HG02973 (cell line): Measurements from ENCODE around the gene JARID2.

ENCODE experiments used
- ATAC-seq: cut with Tn5 transposase; IDR thresholded peaks from one replicate; pipeline ENCODE4 v1.9.1; 2021; ENCODE audit warnings: moderate library complexity; ENCODE audit not compliant: unreplicated experiment

JARID2 gene

DNA sequence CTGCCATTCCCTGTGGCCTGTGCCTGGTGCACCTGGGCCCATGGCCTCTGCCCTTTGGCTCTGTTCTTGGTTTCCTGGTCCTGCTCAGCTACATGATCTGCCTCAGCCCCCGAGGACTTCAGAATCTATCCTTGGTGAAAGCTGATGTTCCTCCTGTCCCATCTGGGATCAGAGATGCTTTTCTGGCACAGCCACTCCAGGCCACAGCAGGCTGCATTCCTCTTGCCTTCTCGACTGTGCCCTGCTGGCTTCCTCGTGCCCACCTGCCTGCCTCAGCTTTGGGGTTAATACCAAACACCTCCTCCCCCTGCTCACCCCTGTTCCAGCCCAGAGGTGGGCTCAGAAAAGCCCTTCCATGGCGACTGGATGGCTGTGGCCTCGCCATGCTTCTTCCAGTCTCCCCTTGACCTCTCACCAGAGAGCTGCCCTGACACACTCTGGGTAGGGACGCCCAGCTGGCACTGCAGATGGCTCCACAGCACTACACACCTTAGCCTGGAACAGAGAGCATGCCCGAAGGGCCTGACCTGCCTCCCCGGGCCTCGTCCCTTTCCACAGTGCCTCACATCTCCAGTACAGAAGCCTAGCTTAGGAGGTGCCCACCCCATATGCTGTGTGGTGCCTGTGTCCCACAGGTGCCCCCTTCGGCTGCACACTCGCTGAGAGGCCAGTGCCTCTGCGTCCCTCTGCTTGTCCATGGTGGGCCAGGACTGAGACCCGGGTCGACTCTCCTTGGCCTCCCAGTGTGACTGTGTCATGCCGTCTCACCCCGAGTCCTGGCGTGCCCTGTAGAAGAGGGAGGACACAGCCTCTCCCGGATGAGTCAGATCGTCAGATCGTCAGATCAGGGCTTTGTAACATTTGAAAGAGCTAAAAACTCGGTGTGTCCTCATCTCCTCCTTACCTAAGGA is 268.2 kb downstream of the JARID2 start:
- ATAC-seq, result no peak

DNA sequence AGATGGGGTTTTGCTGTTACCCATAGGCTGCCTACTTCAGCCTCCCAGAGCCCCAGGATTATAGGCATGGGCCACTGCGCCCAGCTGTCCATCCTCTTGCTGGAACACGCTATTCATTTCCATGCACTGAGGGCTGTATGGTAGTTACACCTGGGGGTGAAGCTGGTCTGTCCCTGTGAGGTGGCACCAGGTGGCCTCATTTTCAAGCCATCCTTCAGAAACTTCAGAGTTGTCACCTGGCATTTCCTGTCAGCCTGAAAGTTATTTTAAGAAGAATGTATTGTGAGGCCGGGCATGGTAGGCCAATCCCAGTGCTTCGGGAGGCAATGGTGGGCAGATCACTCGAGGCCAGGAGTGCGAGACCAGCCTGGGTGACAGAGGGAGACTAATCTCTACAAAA is 269.4 kb downstream of the JARID2 start:
- no peak for ATAC-seq

DNA sequence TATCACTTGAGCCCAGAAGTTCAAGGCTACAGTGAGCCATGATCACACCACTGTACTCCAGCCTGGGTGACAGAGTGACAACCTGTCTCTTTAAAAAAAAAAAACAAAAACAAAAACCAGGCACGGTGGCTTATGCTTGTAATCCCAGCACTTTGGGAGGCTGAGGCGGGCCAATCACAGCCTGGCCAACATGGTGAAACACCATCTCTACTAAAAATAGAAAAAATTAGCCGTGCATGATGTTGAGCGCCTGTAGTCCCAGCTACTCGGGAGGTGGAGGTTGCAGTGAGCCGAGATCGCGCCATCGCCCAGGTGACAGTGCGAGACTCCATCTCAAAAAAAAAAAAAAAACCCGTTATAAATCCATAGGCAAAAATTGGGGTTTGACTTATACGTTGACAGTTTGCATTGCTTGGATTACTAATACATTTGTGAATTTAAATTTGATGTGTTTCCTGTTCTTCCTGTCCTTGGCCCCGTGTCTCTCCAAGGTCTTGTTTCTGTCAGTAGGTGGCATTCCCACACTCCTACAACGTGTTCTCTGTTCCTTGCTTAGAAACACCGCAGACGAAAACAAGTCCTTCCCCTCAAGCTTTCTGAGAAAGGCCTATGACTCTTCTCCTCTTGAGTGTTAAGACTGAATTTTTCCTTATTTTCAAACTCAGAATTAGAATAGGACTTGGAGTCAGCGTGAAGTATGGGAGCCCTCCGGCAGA is 269.9 kb downstream of the JARID2 start:
- ATAC-seq, result no peak

DNA sequence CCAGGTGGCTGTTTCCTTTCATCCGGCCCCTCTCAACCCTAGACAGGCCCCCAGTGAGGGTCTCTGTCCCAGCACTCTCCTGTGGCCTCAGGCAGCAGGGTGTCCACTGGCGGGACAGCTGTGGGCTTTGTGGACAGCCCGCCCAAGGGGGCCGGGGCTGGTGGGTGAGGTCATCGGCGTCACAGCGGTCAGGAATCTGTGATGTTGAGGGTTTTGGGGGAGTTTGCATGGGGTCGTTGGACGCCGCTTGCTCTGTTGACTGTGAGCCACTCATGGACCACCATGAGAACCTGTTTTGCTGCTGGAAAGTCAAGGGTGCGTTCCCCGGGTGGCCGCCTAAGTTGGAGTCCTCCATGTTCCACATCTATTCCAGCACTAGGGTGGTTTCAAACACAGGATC is 270.5 kb downstream of the JARID2 start:
- no peak for ATAC-seq

DNA sequence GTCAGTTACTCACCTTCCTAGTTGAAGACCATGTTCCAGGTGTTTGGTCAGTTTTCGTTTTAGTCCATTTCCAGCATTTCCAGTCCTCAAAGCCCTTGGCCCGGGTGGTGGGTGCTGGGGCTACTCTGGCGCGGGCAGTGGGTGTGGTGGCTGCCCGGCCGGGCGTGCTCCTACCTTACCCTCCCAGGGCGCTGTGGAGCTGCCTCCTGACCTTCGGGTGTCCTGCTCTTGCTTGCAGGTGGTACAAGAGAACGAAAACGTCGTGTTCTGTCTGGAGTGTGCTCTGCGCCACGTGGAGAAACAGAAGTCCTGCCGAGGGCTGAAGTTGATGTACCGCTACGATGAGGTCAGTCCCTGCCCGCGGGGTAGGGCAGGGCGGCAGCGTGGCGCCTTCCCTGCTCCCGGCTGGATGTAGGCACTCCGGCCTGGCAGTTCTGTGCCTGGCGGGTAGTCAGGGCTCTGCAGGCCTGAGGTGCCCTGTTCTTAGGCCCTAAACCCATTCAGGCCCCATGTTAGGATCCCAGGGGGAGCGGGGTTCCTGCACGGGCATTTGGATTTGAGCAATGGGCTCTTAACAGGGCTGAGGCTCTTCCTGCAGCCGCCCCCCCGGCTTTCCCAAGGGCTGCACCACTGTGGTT is 271.2 kb downstream of the JARID2 start:
- ATAC-seq, result no peak

- no peak for ATAC-seq
Measured at GRCh38 chr6:15517600-15517999, 271.7 kb downstream of the JARID2 start.

- no peak for ATAC-seq
Measured at GRCh38 chr6:15518057-15518456, 272.2 kb downstream of the JARID2 start.

DNA sequence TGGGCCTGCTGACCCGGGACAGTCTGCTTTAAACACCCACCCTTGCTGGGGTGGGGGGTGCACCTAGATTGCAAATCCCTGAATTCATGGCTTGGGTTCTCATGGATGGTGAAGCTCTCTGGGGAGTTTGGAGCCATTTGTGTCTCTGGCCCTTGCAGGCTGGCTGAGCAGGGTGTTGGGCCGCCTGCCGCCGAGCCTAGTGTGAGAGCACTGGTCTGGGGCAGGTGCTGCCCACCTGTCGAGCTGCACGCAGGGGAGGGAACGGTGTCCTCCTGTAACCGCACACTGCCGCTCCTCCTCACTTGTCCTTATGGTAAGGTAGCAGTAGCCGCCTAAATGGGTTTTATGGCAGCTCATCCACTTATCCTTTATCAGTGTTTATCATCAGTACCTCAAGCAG is 273.0 kb downstream of the JARID2 start:
- ATAC-seq, result no peak

DNA sequence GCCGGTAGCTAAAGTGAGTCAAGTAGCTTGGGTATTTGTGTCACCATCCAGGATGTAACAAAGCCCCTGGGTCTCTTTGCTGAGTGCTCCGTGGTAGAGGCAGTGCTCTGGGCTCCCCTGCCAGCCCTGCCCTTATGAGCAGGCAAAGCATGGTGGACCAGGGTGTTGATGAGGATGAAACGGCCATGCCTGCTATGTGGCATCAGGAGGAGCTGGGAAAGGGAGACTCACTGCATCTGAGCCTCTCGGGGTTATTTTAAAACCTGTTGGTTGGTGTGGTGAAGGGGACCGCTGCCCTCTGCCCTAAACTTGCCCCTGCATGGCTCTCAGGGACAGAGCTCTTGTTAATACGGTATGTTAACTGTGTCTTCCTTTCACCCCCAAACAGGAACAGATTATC is 273.8 kb downstream of the JARID2 start:
- no peak for ATAC-seq

- ATAC-seq, result no peak
Measured at GRCh38 chr6:15520626-15521203, 274.8 kb downstream of the JARID2 start.

DNA sequence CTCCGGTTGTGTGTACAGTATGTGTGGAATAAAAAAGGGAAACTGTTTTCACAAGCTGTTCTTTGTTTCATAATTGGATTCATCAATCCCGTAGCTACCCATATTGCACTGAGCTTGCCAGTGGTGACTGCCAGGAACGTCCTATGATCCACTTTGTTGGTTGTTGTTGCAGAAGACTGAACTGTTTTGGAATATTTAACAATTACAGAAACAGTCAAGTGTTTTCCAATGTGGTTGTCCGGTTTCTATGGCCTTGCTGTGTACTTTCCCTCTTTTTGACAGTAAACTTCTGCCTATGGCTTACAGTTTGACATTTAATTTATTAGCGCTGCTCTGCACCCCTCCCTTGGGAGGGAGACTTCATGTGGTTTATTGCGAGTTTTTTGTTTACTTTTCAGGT is 275.7 kb downstream of the JARID2 start:
- no peak for ATAC-seq

GRCh38 chr6:15522026-15522425 is 276.2 kb downstream of the JARID2 start:
- no peak for ATAC-seq

GRCh38 chr6:15522427-15522826 is 276.6 kb downstream of the JARID2 start:
- no peak for ATAC-seq

DNA sequence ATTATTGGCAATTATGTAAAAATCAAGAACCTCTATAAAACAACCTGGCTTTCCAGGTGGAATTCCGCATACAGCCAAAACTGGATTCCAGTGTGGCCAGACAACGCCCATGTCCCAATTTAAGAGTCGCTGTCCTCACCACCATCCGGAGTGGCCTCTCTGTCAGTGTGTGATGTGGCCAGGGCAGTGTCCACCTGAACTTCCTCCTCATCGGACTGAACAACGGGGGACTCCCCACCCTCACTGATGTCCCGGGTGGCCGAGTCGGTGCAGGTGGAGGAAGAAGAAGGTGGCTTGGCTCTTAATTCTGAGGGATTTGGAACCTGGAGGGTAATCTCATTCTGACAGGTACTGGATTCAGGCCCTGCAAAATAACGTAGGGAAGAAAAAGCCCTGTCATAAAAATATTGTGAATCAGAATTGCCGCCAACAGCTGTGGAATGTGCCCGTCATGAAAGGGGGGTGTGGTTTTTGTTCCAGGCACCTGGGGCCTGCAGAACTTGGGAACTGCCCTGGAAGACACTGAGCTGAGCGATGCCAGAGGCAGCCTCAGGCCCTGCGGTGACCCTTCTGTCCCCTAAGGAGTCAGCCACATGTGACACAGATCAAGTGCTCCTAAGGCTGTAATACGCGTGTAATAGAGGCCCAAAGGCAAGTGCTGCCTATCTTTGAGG is 277.1 kb downstream of the JARID2 start:
- ATAC-seq, result no peak

DNA sequence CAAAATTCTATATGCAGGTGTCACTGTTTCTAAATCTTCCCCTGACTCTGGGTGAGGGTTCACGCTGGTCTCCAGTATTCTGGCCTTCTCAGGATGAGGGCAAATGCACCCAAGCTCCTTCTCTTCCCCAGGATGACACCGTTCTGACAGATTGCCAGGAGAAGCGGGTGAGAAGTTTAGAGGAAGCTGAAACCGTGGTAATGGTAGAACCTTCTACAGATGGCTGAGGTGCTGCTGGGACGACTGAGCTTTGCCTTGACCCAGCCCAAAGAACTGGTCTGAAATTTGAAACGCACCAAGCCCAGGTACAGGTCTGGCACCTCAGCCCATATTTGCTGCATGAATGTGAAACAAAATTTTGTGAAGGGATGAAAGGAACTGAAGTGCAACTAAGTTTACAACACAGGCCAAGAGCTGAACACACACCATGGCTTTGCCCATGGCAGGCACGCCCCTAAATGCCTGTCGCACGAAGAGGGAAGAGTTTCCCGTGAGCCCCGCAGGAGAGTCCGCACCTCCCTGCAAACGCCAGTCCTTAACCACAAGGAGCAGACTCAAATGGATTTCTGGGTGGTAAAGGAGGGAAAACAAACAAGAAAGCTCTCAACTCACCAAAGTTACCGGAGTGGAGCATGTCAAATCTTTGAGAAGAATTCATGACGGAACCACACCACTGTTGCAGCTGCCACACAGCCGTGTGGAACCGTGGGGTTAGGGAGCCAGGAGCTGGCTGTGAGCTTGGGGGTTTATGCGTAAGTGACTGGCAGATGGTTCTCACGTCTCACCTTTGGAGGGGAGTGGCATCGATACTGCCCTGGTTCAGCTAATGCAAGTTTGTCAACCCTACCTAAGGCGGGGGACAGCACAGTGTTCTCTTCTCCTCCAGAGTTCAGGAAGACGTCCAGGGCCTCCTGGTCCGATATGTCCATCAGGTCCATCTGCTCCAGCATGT is 278.1 kb downstream of the JARID2 start:
- no peak for ATAC-seq

GRCh38 chr6:15524861-15525401 is 279.1 kb downstream of the JARID2 start:
- ATAC-seq, result no peak

- no peak for ATAC-seq
Measured at GRCh38 chr6:15526212-15526701, 280.4 kb downstream of the JARID2 start.

GRCh38 chr6:15527838-15528617 is 282.2 kb downstream of the JARID2 start:
- no peak for ATAC-seq

DNA sequence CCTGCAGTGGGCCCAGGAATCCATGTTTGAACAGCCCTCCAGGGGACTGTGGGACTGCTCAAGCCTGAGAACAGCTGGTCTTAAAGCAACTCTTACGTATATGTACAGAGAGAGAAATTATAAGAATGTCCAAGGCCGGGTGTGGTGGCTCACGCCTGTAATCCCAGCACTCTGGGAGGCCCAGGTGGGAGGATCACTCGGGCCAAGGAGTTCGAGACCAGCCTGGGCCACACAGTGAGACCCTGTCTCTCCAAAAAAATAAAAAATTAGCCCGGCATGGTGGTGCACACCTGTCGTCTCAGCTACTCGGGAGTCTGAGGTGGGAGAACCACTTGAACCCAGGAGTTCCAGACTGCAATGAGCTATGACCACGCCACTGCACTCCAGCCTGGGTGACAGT is 283.0 kb downstream of the JARID2 start:
- no peak for ATAC-seq
